Neural progenitor cell (in vitro differentiated cells): Measurements from ENCODE around the gene TMEM145. TPM values are rescaled to one million over a fixed set of nuclear protein-coding genes. Genes with fewer than 3 reads are reported as not detected.

Source experiments
- DNase-seq: peaks from one replicate; pipeline ENCODE4 v3.0.0-alpha.2; 2016; ENCODE audit warnings: low spot score
- H2AFZ ChIP-seq: fragments of 200-600 bp; sonication (generic); replicated peaks from 2 replicates; pipeline ENCODE4 v1.6.1; 2016; ENCODE audit warnings: antibody characterized with exemption
- H3F3A ChIP-seq: fragments of 200-600 bp; sonication (generic); 2 replicates; pipeline ENCODE4 v1.6.1; 2016; ENCODE audit warnings: antibody characterized with exemption, low read depth
- H3K27ac ChIP-seq: fragments of 200-600 bp; sonication (generic); 2 replicates; pipeline ENCODE4 v1.5.1; 2016; ENCODE audit warnings: mild to moderate bottlenecking
- H3K27me3 ChIP-seq: fragments of 200-600 bp; sonication (generic); 2 replicates; pipeline ENCODE4 v1.6.1; 2016; ENCODE audit warnings: mild to moderate bottlenecking, moderate library complexity
- H3K36me3 ChIP-seq: fragments of 200-600 bp; sonication (generic); 2 replicates; pipeline ENCODE4 v1.5.1; 2016
- H3K4me1 ChIP-seq: fragments of 200-600 bp; sonication (generic); 2 replicates; pipeline ENCODE4 v1.6.1; 2016; ENCODE audit warnings: mixed run types
- H3K4me2 ChIP-seq: fragments of 200-600 bp; sonication (generic); 2 replicates; pipeline ENCODE4 v1.6.1; 2016
- H3K4me3 ChIP-seq: fragments of 200-600 bp; sonication (generic); 2 replicates; pipeline ENCODE4 v1.5.1; 2016
- H3K79me2 ChIP-seq: fragments of 200-600 bp; sonication (generic); 2 replicates; pipeline ENCODE4 v1.6.1; 2016; ENCODE audit warnings: low read depth
- H3K9ac ChIP-seq: fragments of 200-600 bp; sonication (generic); 2 replicates; pipeline ENCODE4 v1.6.1; 2016
- H3K9me3 ChIP-seq: fragments of 200-600 bp; sonication (generic); 2 replicates; pipeline ENCODE4 v1.5.1; 2016; ENCODE audit warnings: low read depth
- H4K20me1 ChIP-seq: fragments of 200-600 bp; sonication (generic); 2 replicates; pipeline ENCODE4 v1.6.1; 2016; ENCODE audit warnings: low read depth
- H3K27ac Mint-ChIP-seq: 3 replicates; pipeline ENCODE4 v1.8.0; 2021; ENCODE audit warnings: mixed read lengths
- H3K27me3 Mint-ChIP-seq: 2 replicates; pipeline ENCODE4 v1.8.0; 2022; ENCODE audit warnings: low read depth, mild to moderate bottlenecking, inconsistent platforms, moderate library complexity, mixed read lengths; ENCODE audit not compliant: insufficient read depth
- H3K36me3 Mint-ChIP-seq: 3 replicates; pipeline ENCODE4 v1.8.0; 2021; ENCODE audit warnings: mixed read lengths
- H3K4me1 Mint-ChIP-seq: 3 replicates; pipeline ENCODE4 v1.8.0; 2021; ENCODE audit warnings: mixed read lengths
- H3K4me3 Mint-ChIP-seq: 3 replicates; pipeline ENCODE4 v1.8.0; 2021; ENCODE audit warnings: mild to moderate bottlenecking, moderate library complexity, mixed read lengths
- H3K9me3 Mint-ChIP-seq: 3 replicates; pipeline ENCODE4 v1.8.0; 2020; ENCODE audit warnings: mixed read lengths
- EZH2 ChIP-seq: fragments of 200-600 bp; sonication (generic); IDR thresholded peaks from 2 replicates; pipeline ENCODE4 v1.6.1; 2017; ENCODE audit warnings: antibody characterized with exemption, mild to moderate bottlenecking, moderate library complexity
- EZH2phosphoT487 ChIP-seq: fragments of 200-600 bp; sonication (generic); IDR thresholded peaks from 2 replicates; pipeline ENCODE4 v1.6.1; 2017; ENCODE audit warnings: antibody characterized with exemption
- total RNA-seq: library from RNA; depleted of rRNA; stranded (reverse); fragments of >200 nt; gene quantifications from 2 replicates; pipeline ENCODE4 v1.2.3, GENCODE V29; 2015; ENCODE audit warnings: low replicate concordance
- TF ChIP-seq, protein P1 (sequence below): fragments of 200-600 bp; sonication (generic); IDR thresholded peaks from 2 replicates; pipeline ENCODE4 v1.5.1; 2017; ENCODE audit warnings: antibody characterized with exemption, mild to moderate bottlenecking

Gene TMEM145
- total RNA-seq, 1 donor from 2014 or later, result 6.6 TPM

DNA sequence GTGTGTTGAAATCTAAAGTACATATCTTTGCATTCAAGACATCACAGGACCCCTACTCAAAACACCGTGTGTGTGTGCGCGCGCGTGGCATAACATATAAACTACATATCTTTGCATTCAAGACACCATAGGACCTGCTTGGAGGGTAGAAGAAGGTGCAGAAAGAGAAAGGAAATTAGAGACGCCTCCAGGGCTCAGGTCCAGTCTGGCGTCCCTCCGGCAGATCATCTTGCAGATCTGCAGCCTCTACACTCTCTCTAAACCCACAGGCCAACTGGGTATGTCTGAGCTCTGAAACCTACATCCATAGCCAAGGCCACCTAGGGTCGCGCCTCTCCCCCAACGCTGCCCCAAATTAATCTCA, 10.0 kb upstream of the TMEM145 start:
- H3K9ac ChIP-seq, result no peak overlapping the region
- no peak for DNase-seq
- H3K9me3 ChIP-seq, result no peaks in the 10 kb centered on the region
- Mint-ChIP-seq H3K4me1 (peaks cover 26% of the 10 kb centered on the region), H3K36me3 (peaks cover 9% of the 10 kb centered on the region), H3K27ac (peak overlapping the region; percentile 99), H3K9me3 (no peaks in the 10 kb centered on the region), H3K27me3 (peaks cover 10% of the 10 kb centered on the region), H3K4me3 (peak overlapping the region; percentile 92)
- H2AFZ ChIP-seq, result peak overlapping the region; percentile 87
- H3K4me2 ChIP-seq, result peak overlapping the region; percentile 91
- peaks cover 22% of the 10 kb centered on the region for H3K79me2 ChIP-seq
- peak overlapping the region; percentile 77 for H3K4me3 ChIP-seq
- H3K27ac ChIP-seq, result no peak overlapping the region
- H3K4me1 ChIP-seq, result peaks cover 14% of the 10 kb centered on the region
- H4K20me1 ChIP-seq, result peaks cover 13% of the 10 kb centered on the region
- TF ChIP-seq EZH2phosphoT487 (no peak), EZH2 (no peak)
- TF ChIP-seq, protein P1, sequence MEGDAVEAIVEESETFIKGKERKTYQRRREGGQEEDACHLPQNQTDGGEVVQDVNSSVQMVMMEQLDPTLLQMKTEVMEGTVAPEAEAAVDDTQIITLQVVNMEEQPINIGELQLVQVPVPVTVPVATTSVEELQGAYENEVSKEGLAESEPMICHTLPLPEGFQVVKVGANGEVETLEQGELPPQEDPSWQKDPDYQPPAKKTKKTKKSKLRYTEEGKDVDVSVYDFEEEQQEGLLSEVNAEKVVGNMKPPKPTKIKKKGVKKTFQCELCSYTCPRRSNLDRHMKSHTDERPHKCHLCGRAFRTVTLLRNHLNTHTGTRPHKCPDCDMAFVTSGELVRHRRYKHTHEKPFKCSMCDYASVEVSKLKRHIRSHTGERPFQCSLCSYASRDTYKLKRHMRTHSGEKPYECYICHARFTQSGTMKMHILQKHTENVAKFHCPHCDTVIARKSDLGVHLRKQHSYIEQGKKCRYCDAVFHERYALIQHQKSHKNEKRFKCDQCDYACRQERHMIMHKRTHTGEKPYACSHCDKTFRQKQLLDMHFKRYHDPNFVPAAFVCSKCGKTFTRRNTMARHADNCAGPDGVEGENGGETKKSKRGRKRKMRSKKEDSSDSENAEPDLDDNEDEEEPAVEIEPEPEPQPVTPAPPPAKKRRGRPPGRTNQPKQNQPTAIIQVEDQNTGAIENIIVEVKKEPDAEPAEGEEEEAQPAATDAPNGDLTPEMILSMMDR, result no peak
- H3K27me3 ChIP-seq, result no peaks in the 10 kb centered on the region
- H3K36me3 ChIP-seq, result no peaks in the 10 kb centered on the region
- peaks cover 21% of the 10 kb centered on the region for H3F3A ChIP-seq

DNA sequence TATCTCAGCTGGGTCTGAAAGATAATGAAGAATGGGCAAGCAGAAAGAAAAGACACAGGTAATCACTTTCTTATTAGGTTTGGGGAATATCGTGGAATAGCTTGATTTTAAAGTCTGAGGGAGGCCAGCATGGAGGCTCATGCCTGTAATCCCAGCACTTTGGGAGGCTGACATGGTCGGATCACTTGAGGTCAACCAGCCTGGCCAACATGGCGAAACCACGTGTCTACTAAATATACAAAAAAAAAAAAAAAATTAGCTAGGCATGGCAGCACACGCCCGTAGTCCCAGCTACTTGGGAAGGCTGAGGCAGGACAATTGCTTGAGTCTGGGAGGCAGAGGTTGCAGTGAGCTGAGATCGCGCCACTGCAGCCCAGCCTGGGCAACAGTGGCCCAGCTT, 9.2 kb upstream of the TMEM145 start:
- H3K9ac ChIP-seq, result no peak overlapping the region
- no peak overlapping the region for H3K4me2 ChIP-seq
- H3K4me1 ChIP-seq, result peaks cover 14% of the 10 kb centered on the region
- no peak for TF ChIP-seq EZH2
- TF ChIP-seq EZH2phosphoT487, result no peak
- TF ChIP-seq, protein P1, result no peak
- no peaks in the 10 kb centered on the region for H3K27me3 ChIP-seq
- peaks cover 13% of the 10 kb centered on the region for H4K20me1 ChIP-seq
- Mint-ChIP-seq H3K27me3 (peaks cover 10% of the 10 kb centered on the region), H3K4me3 (peak overlapping the region; percentile 92), H3K36me3 (peaks cover 9% of the 10 kb centered on the region), H3K9me3 (no peaks in the 10 kb centered on the region), H3K4me1 (peaks cover 26% of the 10 kb centered on the region), H3K27ac (peak overlapping the region; percentile 99)
- no peak overlapping the region for H2AFZ ChIP-seq
- H3K27ac ChIP-seq, result no peak overlapping the region
- no peak overlapping the region for H3K4me3 ChIP-seq
- H3F3A ChIP-seq, result peaks cover 21% of the 10 kb centered on the region
- H3K9me3 ChIP-seq, result no peaks in the 10 kb centered on the region
- H3K36me3 ChIP-seq, result no peaks in the 10 kb centered on the region
- peaks cover 22% of the 10 kb centered on the region for H3K79me2 ChIP-seq
- no peak for DNase-seq

DNA sequence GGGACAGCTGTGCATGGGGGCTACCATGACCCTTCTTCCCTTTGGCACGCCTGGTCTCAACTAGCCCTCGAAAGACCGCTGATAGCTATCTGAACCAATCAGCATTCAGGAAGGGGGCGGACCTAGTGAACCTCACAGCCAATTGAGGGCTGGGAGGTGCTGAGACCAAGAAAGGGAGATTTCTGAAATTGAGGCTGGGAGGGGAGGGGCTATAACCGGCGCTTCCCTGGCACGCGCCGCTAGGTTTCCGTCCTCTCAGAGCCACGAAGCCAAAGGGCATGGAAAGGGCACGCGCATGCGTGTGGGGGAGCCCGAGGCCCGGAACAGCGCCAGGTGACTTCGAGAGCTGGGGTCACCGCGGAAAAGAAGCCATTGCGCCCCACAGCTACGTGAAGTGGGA, 6.5 kb upstream of the TMEM145 start:
- Histone ChIP-seq H3K27ac (no peak overlapping the region), H3K4me3 (no peak overlapping the region), H3K36me3 (no peaks in the 10 kb centered on the region), H3F3A (peaks cover 21% of the 10 kb centered on the region), H3K4me1 (peaks cover 7% of the 10 kb centered on the region), H3K9ac (no peak overlapping the region), H3K9me3 (no peaks in the 10 kb centered on the region), H3K79me2 (peaks cover 6% of the 10 kb centered on the region), H3K4me2 (no peak overlapping the region), H4K20me1 (peaks cover 4% of the 10 kb centered on the region), H2AFZ (no peak overlapping the region), H3K27me3 (no peaks in the 10 kb centered on the region)
- peaks cover 15% of the 10 kb centered on the region for H3K4me1 Mint-ChIP-seq
- no peak for DNase-seq
- H3K27me3 Mint-ChIP-seq, result peaks cover 15% of the 10 kb centered on the region
- no peaks in the 10 kb centered on the region for H3K9me3 Mint-ChIP-seq
- peaks cover 4% of the 10 kb centered on the region for H3K36me3 Mint-ChIP-seq
- H3K27ac Mint-ChIP-seq, result no peak overlapping the region
- H3K4me3 Mint-ChIP-seq, result no peak overlapping the region
- TF ChIP-seq EZH2, result no peak
- TF ChIP-seq EZH2phosphoT487, result no peak
- TF ChIP-seq, protein P1, result no peak
